Endothelial cell (in vitro differentiated cells): ENCODE results near the gene CBL. TPM values are rescaled to one million over a fixed set of nuclear protein-coding genes. Genes with fewer than 3 reads are reported as not detected.
A peak's percentile ranks its signal among the peaks of the same experiment; 100 is the strongest.

Experiments
- DNase-seq: peaks from one replicate; pipeline ENCODE4 v3.0.0; 2021; ENCODE audit warnings: low spot score
- H3K27ac Mint-ChIP-seq: one replicate; pipeline ENCODE4 v1.8.0; 2021; ENCODE audit warnings: mixed read lengths, inconsistent platforms; ENCODE audit not compliant: unreplicated experiment
- H3K27me3 Mint-ChIP-seq: one replicate; pipeline ENCODE4 v1.8.0; 2021; ENCODE audit warnings: mild to moderate bottlenecking, moderate library complexity, mixed read lengths, inconsistent platforms; ENCODE audit not compliant: unreplicated experiment
- H3K36me3 Mint-ChIP-seq: one replicate; pipeline ENCODE4 v1.8.0; 2021; ENCODE audit warnings: mild to moderate bottlenecking, low read depth, mixed read lengths, inconsistent platforms; ENCODE audit not compliant: unreplicated experiment
- H3K4me1 Mint-ChIP-seq: one replicate; pipeline ENCODE4 v1.8.0; 2021; ENCODE audit warnings: mild to moderate bottlenecking, mixed read lengths, inconsistent platforms; ENCODE audit not compliant: unreplicated experiment
- H3K4me3 Mint-ChIP-seq: one replicate; pipeline ENCODE4 v1.8.0; 2021; ENCODE audit warnings: mild to moderate bottlenecking, mixed read lengths, inconsistent platforms; ENCODE audit not compliant: unreplicated experiment
- H3K9me3 Mint-ChIP-seq: one replicate; pipeline ENCODE4 v1.8.0; 2021; ENCODE audit warnings: mixed read lengths, inconsistent platforms; ENCODE audit not compliant: unreplicated experiment
- CTCF ChIP-seq: fragments of 200-600 bp; sonication (generic); IDR thresholded peaks from one replicate; pipeline ENCODE4 v1.5.0; 2021; ENCODE audit warnings: antibody characterized with exemption; ENCODE audit not compliant: unreplicated experiment
- total RNA-seq: library from RNA; stranded (reverse); fragmentation: NEBNext Ultra II Directional; extraction: Animal tissue kit (Norgen Biotek cat#: 25700); gene quantifications from one replicate; pipeline ENCODE4 v1.2.1, GENCODE V29; 2021; ENCODE audit not compliant: unreplicated experiment

Gene CBL
- total RNA-seq, 1 donor from 2014 or later: 47.5 TPM

GRCh38 chr11:119316729-119317591 is 110.8 kb downstream of the CBL start, which contains the start of gene MCAM:
TSS of gene MCAM (minus strand) at chr11:119317130. CDS start at chr11:119317101, 29 bp downstream.
- H3K4me1 Mint-ChIP-seq: peaks cover 21% of the 10 kb centered on the region
- H3K4me3 Mint-ChIP-seq: peak within 1 kb of the TSS; percentile 80
- no peaks in the 10 kb centered on the region for H3K36me3 Mint-ChIP-seq
- H3K27ac Mint-ChIP-seq: peak within 1 kb of the TSS; percentile 18
- TF ChIP-seq CTCF: no peak
- peaks cover 11% of the 10 kb centered on the region for H3K27me3 Mint-ChIP-seq
- DNase-seq: peak; percentile 43
- H3K9me3 Mint-ChIP-seq: no peaks in the 10 kb centered on the region

- peaks cover 27% of the 10 kb centered on the region for H3K4me1 Mint-ChIP-seq
- no peak for TF ChIP-seq CTCF
- H3K36me3 Mint-ChIP-seq: no peaks in the 10 kb centered on the region
- peak overlapping the region; percentile 18 for H3K27ac Mint-ChIP-seq
- no peaks in the 10 kb centered on the region for H3K9me3 Mint-ChIP-seq
- peak overlapping the region; percentile 62 for H3K4me3 Mint-ChIP-seq
- H3K27me3 Mint-ChIP-seq: peaks cover 13% of the 10 kb centered on the region
- no peak for DNase-seq
Measured at GRCh38 chr11:119317592-119318239, 111.6 kb downstream of the CBL start.

- Mint-ChIP-seq H3K9me3 (no peaks in the 10 kb centered on the region), H3K36me3 (no peaks in the 10 kb centered on the region), H3K27ac (peak overlapping the region; percentile 95), H3K27me3 (peaks cover 13% of the 10 kb centered on the region), H3K4me1 (peaks cover 27% of the 10 kb centered on the region), H3K4me3 (peak overlapping the region; percentile 60)
- TF ChIP-seq CTCF: no peak
- DNase-seq: no peak
Measured at GRCh38 chr11:119318240-119319135, 112.3 kb downstream of the CBL start.

DNA sequence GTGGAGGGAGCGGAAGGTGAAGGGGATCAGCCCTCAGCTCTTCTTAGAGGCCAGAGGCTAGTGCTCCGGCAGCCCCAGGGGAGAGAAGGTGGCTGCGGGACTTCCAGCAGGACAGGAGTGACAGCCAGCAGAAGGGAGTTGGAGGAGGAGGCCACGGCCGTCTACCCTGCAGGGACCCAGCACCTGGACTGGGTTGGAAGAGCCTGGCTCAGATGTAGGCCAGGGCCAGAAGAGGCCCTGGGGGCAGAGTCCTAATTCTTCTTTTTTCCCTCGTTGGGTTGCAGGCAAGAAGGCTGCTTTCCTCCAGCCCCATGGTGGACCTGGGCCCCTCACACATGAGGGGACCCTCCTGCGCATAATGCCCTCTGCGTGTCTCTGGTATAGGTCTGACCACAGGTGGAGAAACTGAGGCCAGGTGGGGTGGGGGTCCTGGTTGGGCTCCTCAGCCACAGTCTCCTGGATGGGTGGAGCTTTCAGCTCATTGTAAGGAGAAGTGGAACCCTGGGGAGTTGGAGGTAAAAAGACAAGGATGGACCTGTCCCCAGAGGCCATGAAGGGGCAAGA is 113.1 kb downstream of the CBL start:
- DNase-seq: no peak
- H3K9me3 Mint-ChIP-seq: no peaks in the 10 kb centered on the region
- H3K36me3 Mint-ChIP-seq: no peaks in the 10 kb centered on the region
- TF ChIP-seq CTCF: no peak
- peak overlapping the region; percentile 60 for H3K4me3 Mint-ChIP-seq
- peaks cover 26% of the 10 kb centered on the region for H3K4me1 Mint-ChIP-seq
- peak overlapping the region; percentile 95 for H3K27ac Mint-ChIP-seq
- H3K27me3 Mint-ChIP-seq: peaks cover 11% of the 10 kb centered on the region
